ENCODE results near the gene MX2.

The MX2 gene

DNA sequence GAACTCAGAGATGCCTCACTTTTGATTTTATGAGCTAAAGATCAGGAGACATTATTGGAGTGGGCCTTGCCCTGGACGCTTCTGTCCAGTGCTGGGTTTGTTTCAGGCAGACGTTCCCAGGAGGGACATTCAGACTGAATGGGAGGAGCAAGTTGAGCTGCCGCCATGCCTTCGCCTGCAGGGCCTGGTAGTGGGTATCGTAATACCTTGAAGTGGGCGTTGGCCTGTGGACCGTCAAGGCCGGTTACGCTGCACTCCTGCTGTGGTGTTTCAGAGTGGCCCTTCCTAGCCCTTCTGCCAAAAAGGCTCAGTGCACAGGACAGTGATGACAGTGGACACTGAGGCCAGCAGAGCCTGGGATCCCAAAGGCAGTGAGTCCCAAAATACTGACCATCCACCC is 43.6 kb upstream of the MX2 start:
- TF ChIP-seq CTCF (IDR thresholded peaks at IDR 0.05; ENCODE audit: low read length, missing control alignments): no peak
- H3K4me3 ChIP-seq (replicated peaks; ENCODE audit: low read depth, low read length): no peak overlapping the region
- no peak for DNase-seq (ENCODE audit: low read depth)

- no peak overlapping the region for H3K4me3 ChIP-seq (replicated peaks; ENCODE audit: low read depth, low read length)
- no peak for TF ChIP-seq CTCF (IDR thresholded peaks at IDR 0.05; ENCODE audit: low read length, missing control alignments)
- DNase-seq (ENCODE audit: low read depth): no peak
Observed at GRCh38 chr21:41319273-41319672, 42.6 kb upstream of the MX2 start.

- no peak overlapping the region for H3K4me3 ChIP-seq (replicated peaks; ENCODE audit: low read depth, low read length)
- no peak for TF ChIP-seq CTCF (IDR thresholded peaks at IDR 0.05; ENCODE audit: low read length, missing control alignments)
- DNase-seq (ENCODE audit: low read depth): no peak
Observed at GRCh38 chr21:41321211-41321907, 40.5 kb upstream of the MX2 start.

DNA sequence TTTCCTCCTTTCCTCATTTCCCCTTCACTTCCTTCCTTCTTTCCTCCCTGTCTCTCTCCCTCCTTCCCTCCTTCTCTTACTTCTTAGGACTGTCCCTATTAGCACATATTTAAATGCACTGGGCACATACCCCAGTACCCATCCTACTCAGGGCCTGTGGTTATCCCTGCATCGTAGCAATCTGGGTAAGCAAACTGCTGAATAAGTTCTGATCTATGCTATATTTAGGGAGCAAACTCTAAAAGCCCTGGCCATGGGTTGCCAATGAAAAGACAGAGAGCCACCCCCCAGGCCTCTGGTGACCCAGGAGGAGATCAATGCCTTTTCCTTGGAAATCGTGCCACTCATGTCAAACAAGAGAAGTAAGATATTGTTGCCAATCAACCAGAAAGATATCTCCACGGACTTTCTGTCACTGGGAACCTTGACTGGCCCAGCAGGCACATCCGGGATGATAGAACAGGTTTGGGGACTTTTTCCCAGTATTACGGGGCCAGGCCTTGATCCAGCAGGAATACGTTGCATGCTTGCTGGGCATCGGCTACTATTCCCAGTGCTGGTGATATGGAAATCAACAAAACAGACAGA is 39.8 kb upstream of the MX2 start:
- no peak for DNase-seq (ENCODE audit: low read depth)
- no peak overlapping the region for H3K4me3 ChIP-seq (replicated peaks; ENCODE audit: low read depth, low read length)
- no peak for TF ChIP-seq CTCF (IDR thresholded peaks at IDR 0.05; ENCODE audit: low read length, missing control alignments)

GRCh38 chr21:41322496-41323382 is 39.1 kb upstream of the MX2 start:
- DNase-seq (ENCODE audit: low read depth): no peak
- H3K4me3 ChIP-seq (replicated peaks; ENCODE audit: low read depth, low read length): no peak overlapping the region
- no peak for TF ChIP-seq CTCF (IDR thresholded peaks at IDR 0.05; ENCODE audit: low read length, missing control alignments)

- DNase-seq (ENCODE audit: low read depth): no peak
- no peak overlapping the region for H3K4me3 ChIP-seq (replicated peaks; ENCODE audit: low read depth, low read length)
- TF ChIP-seq CTCF (IDR thresholded peaks at IDR 0.05; ENCODE audit: low read length, missing control alignments): no peak
Observed at GRCh38 chr21:41325138-41325912, 36.5 kb upstream of the MX2 start.

Data from fibroblast of pulmonary artery (primary cell).